GM18951 (cell line): Measurements from ENCODE around the gene TUBA1A.

Experiments used
- POLR2A ChIP-seq: IDR thresholded peaks from 4 replicates; pipeline ENCODE4 v1.6.1; 2011; ENCODE audit warnings: mild to moderate bottlenecking; ENCODE audit not compliant: insufficient read length, insufficient read depth; ENCODE audit errors: extremely low read depth
- in situ Hi-C: fragments of 300-500 bp; cut with MboI; formaldehyde crosslinking; loops from one replicate; pipeline ENCODE4 v1.12.0; 2022; ENCODE audit warnings: low sequenced_read_pairs, mixed read lengths, inconsistent platforms; ENCODE audit not compliant: unreplicated experiment

The TUBA1A gene

GRCh38 chr12:49188916-49189367, at the start of gene TUBA1A:
Gene TUBA1A (minus strand): TSS chr12:49189080. CDS start chr12:49188979, 101 bp downstream.
- in situ Hi-C loops = no loop called here
- TF ChIP-seq POLR2A = peak; percentile 80

- TF ChIP-seq POLR2A = no peak
- in situ Hi-C loops = loop anchor here (10.0 kb wide), 1 partner anchor 152 kb away; no protein-coding TSS in a partner anchor
Measured at GRCh38 chr12:49236423-49236822, 47.5 kb upstream of the TUBA1A start.

DNA sequence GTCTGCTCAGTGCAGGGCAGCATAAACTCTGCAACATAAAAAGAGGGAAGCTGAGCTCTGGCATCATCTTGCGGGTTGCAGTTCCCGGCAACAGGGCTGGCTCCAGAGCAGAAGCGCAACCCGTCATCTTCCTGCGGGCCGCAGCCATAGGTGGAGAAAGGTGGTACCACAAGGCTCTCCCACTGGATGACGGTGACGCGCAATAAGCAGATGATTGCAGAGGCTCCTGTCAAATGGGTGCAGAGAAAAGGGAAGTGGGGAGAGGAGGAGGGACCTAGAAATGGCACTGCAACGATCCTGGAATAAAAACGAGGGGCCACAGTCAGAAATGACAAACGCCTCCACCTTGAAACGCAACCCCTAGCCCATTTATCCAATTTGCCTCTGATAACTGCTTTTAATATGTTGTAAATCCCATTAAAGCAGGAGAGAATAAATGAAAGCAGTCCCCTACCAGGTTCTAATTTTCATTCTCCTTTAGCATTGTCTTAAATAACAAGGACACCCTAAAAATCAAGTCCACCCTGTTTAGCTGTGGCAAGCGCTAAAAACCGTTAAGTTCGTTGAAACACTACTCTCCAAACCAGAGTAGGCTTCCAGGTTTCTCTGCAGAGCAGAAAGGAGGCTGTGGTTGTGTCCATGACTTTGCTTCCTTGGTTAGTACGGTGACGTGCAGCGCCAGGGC, 45.1 kb upstream of the TUBA1A start:
- TF ChIP-seq POLR2A = peak; percentile 37
- in situ Hi-C loops = loop anchor here (10.0 kb wide), 1 partner anchor 149 kb away; no protein-coding TSS in a partner anchor

GRCh38 chr12:49232940-49233841, 44.3 kb upstream of the TUBA1A start:
- in situ Hi-C loops = loop anchor here (10.0 kb wide), 1 partner anchor 148 kb away; no protein-coding TSS in a partner anchor
- no peak for TF ChIP-seq POLR2A

DNA sequence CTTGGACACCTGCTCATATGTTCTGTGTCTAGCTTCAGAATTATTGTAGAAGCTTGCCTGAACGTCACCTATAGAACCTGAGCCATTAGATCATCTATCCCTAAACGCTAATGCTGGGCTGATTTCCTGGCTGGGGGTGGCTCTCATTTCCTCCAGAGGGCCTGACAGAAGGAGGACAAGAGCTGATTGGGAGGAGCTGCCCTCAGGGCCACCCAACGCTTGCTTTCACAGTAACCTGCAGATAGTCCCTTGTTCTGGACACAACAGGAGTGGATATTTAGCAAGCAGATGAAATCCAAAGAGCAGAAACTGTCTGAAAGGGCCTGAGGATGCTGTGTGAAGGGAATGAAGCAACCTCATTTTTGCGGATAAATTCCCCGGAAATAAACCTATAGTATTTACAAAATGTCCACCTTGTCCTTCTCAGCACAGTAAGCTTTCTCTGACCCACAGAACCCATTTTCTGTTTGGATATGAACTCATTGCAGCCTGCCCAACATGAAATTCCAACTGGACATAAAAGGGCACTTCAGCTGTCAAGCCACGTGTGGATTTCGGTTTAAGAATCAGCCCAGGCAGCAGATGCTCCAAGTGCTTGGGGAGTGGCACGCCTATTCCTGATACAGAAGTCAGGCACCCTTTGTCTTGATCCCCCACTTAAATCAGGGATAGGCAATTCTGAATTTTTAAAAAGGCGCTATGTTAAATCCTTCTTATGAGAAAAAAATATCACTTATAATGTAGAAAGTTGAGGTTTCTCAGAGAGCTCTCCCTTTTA, 43.2 kb upstream of the TUBA1A start:
- TF ChIP-seq POLR2A = no peak
- in situ Hi-C loops = loop anchor here (10.0 kb wide), 1 partner anchor 147 kb away; no protein-coding TSS in a partner anchor

- no peak for TF ChIP-seq POLR2A
- in situ Hi-C loops = loop anchor here (10.0 kb wide), 1 partner anchor 146 kb away; no protein-coding TSS in a partner anchor
Measured at GRCh38 chr12:49230805-49231194, 41.9 kb upstream of the TUBA1A start.

DNA sequence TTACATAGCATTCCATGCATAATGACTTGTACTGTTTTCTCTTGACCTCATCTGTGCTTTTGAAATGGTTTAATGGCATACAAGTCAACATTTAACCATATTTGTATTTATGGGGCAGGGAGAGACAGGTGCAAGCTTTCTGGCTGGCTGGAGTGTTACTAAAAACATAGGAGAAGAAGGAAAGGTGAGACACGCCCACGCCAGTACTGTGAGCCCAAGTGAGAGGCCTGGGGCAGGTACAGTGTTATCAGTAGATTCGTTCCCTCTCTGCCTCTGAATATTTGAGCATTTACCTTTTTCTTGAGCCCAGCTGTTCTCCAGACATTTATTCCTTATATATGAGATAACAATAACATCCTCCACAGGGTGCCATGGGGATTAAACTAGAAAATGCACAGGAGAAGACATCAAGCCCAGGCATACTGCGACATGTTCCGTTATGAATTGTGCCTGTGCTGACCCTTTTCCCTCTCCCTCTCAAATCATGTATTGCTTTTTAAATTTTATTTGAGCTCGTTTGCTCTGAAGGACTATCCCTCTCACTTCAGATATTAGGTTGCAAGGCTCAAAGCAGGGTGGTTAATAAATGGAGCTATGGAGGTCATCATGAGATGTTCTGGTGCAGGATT, 41.4 kb upstream of the TUBA1A start:
- in situ Hi-C loops = loop anchor here (10.0 kb wide), 1 partner anchor 145 kb away; no protein-coding TSS in a partner anchor
- TF ChIP-seq POLR2A = no peak

GRCh38 chr12:49228653-49229052, 39.8 kb upstream of the TUBA1A start:
- TF ChIP-seq POLR2A = no peak
- in situ Hi-C loops = no loop called here

GRCh38 chr12:49227713-49228112, 38.8 kb upstream of the TUBA1A start:
- TF ChIP-seq POLR2A = no peak

DNA sequence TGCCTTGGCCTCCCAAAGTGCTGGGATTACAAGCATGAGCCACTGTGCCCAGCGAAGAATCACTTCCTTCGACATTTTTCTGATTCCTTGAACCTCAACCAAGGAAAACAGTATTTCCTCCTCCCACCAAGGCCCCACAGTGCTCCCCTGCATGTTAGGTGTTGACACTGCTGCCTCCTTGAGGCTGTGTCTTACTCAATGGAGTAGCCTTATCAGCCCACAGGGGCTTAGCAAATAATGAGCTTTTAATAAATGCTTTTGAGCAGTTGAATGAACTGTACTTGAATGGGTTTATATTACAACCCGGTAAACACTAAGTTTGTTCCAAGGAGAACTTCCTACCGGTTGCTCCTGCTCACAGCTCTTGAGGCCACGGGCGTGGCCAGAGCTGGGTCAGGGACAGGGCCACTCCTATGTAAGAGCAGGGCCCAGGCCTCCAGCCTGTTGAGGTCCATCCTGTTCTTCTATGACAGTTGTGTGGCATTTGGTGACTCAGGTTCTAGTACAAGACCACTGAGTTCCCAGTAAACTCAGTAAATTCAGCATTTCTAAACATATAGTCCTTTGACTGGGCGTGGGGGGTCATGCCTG, 36.8 kb upstream of the TUBA1A start:
- no peak for TF ChIP-seq POLR2A
- in situ Hi-C loops = no loop called here

More at GRCh38 chr12:49227713-49228112, 38.8 kb upstream of the TUBA1A start:
- in situ Hi-C loops = no loop called here

DNA sequence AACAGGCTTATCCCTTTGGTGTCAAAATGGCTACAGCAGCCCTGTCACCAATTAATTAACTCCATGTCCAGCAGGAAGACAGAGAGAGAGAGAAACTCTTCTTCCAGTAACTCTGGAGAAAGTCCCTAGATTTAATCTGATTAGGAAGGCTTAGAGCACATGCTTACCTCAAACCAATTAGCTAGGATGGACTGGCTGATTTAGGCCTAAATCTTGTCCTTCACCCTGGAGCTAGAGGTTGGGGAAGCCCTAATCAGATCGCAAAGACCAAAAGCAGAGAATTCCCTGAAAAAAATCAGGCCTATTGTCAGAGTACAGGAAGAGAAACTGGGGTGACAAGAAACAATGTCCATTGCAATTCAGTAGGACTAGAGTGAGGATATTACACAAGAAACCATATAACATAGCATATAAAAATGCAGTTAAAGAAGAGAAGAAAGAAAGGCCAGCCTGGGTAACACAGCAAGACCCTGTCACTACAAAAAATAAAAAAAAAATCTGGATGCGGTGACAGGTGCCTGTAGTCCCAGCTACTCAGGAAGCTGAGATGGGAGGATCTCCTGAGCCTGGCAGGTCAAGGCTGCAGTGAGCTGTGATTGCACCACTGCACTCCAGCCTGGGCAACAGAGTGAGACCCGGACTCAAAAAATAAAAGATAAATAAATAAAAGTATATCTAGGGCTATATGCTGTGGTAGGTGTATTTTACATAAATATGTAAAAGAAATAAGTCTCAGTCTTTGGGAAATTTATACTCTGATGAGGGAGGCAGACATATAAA, 34.9 kb upstream of the TUBA1A start:
- TF ChIP-seq POLR2A = no peak
- in situ Hi-C loops = no loop called here

- no peak for TF ChIP-seq POLR2A
- in situ Hi-C loops = no loop called here
Measured at GRCh38 chr12:49223122-49223521, 34.2 kb upstream of the TUBA1A start.
